Large intestine (tissue), 3 donors: Measurements from ENCODE around the gene ARSD. TPM values are rescaled to one million over a fixed set of nuclear protein-coding genes. Genes with fewer than 3 reads are reported as not detected.
"Not testable (repeated sequence)": the region's sequence is repeated elsewhere in the genome, so short reads cannot be mapped to it uniquely, and the experiment has no call there.

Experiments used
- DNase-seq, 2 donors: peaks; one replicate each; pipeline versions ENCODE4 v3.0.0 to v3.0.0-alpha.2; 2013
- H3K27ac ChIP-seq: one replicate; pipeline ENCODE4 v1.5.1; 2013; ENCODE audit warnings: low read length
- H3K27me3 ChIP-seq: 2 replicates; pipeline ENCODE4 v1.6.1; 2013; ENCODE audit warnings: low read length; ENCODE audit not compliant: control insufficient read depth, insufficient read depth
- H3K36me3 ChIP-seq: 2 replicates; pipeline ENCODE4 v1.6.1; 2013; ENCODE audit warnings: low read length; ENCODE audit not compliant: control insufficient read depth, insufficient read depth
- H3K4me1 ChIP-seq: one replicate; pipeline ENCODE4 v1.6.1; 2013; ENCODE audit warnings: low read length; ENCODE audit not compliant: control insufficient read depth, insufficient read depth
- H3K4me3 ChIP-seq: one replicate; pipeline ENCODE4 v1.5.1; 2013; ENCODE audit warnings: low read length
- H3K9me3 ChIP-seq: one replicate; pipeline ENCODE4 v1.6.1; 2013; ENCODE audit warnings: mild to moderate bottlenecking, low read depth, low read length, moderate library complexity; ENCODE audit not compliant: control insufficient read depth
- WGBS: methylation state at CpG from one replicate; pipeline ENCODE4 v1.1.5; 2013; ENCODE audit warnings: low lambda C conversion rate; ENCODE audit not compliant: insufficient coverage; 5-methylcytosine and 5-hydroxymethylcytosine counted together
- polyA plus RNA-seq: library from polyadenylated mRNA; unstranded; fragments of 120-200 nt; gene quantifications from one replicate; pipeline ENCODE4 v1.2.1, GENCODE V29; 2013

ARSD gene
- polyA plus RNA-seq, 1 donor = 34.1 TPM

GRCh38 chrX:2917767-2918166, 11.4 kb downstream of the ARSD start:
- Histone ChIP-seq H3K27ac (no peak overlapping the region), H3K27me3 (no peaks in the 10 kb centered on the region), H3K36me3 (peaks cover 40% of the 10 kb centered on the region), H3K9me3 (peaks cover 3% of the 10 kb centered on the region), H3K4me1 (peaks cover 3% of the 10 kb centered on the region), H3K4me3 (no peak overlapping the region)
- no peak for DNase-seq
- no CpG with 5 or more reads among the region's 23 CpGs for WGBS

- Histone ChIP-seq H3K9me3 (peaks cover 3% of the 10 kb centered on the region), H3K36me3 (peaks cover 22% of the 10 kb centered on the region), H3K27ac (peak overlapping the region; percentile 46), H3K27me3 (no peaks in the 10 kb centered on the region), H3K4me1 (peaks cover 3% of the 10 kb centered on the region), H3K4me3 (no peak overlapping the region)
- no CpG with 5 or more reads among the region's 3 CpGs for WGBS
- no peak for DNase-seq
Observed at GRCh38 chrX:2913118-2913517, 16.0 kb downstream of the ARSD start.

- Histone ChIP-seq H3K4me1 (peaks cover 3% of the 10 kb centered on the region), H3K27me3 (no peaks in the 10 kb centered on the region), H3K27ac (no peak overlapping the region), H3K9me3 (no peaks in the 10 kb centered on the region), H3K36me3 (peaks cover 13% of the 10 kb centered on the region), H3K4me3 (no peak overlapping the region)
- DNase-seq = no peak
- no CpG with 5 or more reads among the region's 3 CpGs for WGBS
Observed at GRCh38 chrX:2910109-2910508, 19.0 kb downstream of the ARSD start.

GRCh38 chrX:2908125-2908685, 20.9 kb downstream of the ARSD start:
- DNase-seq = no peak
- 100% methylated on average over 1 of the region's 2 CpGs for WGBS
- Histone ChIP-seq H3K9me3 (peaks cover 4% of the 10 kb centered on the region), H3K36me3 (peaks cover 13% of the 10 kb centered on the region), H3K4me1 (no peaks in the 10 kb centered on the region), H3K27me3 (no peaks in the 10 kb centered on the region), H3K27ac (no peak overlapping the region), H3K4me3 (no peak overlapping the region)

- Histone ChIP-seq H3K27ac (no peak overlapping the region), H3K27me3 (no peaks in the 10 kb centered on the region), H3K36me3 (peaks cover 13% of the 10 kb centered on the region), H3K9me3 (peaks cover 8% of the 10 kb centered on the region), H3K4me1 (no peaks in the 10 kb centered on the region), H3K4me3 (no peak overlapping the region)
- no peak for DNase-seq
- no CpG with 5 or more reads among the region's 27 CpGs for WGBS
Observed at GRCh38 chrX:2907295-2907694, 21.8 kb downstream of the ARSD start.

- Histone ChIP-seq H3K27ac (no peak overlapping the region), H3K4me3 (no peak overlapping the region), H3K4me1 (peaks cover 10% of the 10 kb centered on the region), H3K36me3 (peaks cover 8% of the 10 kb centered on the region), H3K9me3 (peaks cover 8% of the 10 kb centered on the region), H3K27me3 (no peaks in the 10 kb centered on the region)
- no peak for DNase-seq
- WGBS = no CpG with 5 or more reads among the region's 2 CpGs
Observed at GRCh38 chrX:2903366-2903765, 25.8 kb downstream of the ARSD start.

GRCh38 chrX:2902841-2903240, 26.3 kb downstream of the ARSD start:
- no CpG with 5 or more reads among the region's 1 CpG for WGBS
- Histone ChIP-seq H3K9me3 (peaks cover 8% of the 10 kb centered on the region), H3K27me3 (no peaks in the 10 kb centered on the region), H3K36me3 (peaks cover 8% of the 10 kb centered on the region), H3K4me3 (no peak overlapping the region), H3K27ac (no peak overlapping the region), H3K4me1 (peaks cover 13% of the 10 kb centered on the region)
- no peak for DNase-seq

- no peak overlapping the region for H3K4me3 ChIP-seq
- H3K9me3 ChIP-seq = peaks cover 8% of the 10 kb centered on the region
- peaks cover 22% of the 10 kb centered on the region for H3K4me1 ChIP-seq
- H3K36me3 ChIP-seq = no peaks in the 10 kb centered on the region
- no peak overlapping the region for H3K27ac ChIP-seq
- no peak for DNase-seq
- no peaks in the 10 kb centered on the region for H3K27me3 ChIP-seq
- WGBS = 100% methylated on average over 3 of the region's 9 CpGs
Observed at GRCh38 chrX:2901367-2902036, 27.6 kb downstream of the ARSD start.

GRCh38 chrX:2898846-2899512, 30.2 kb downstream of the ARSD start:
- no CpG with 5 or more reads among the region's 13 CpGs for WGBS
- Histone ChIP-seq H3K27ac (peak overlapping the region; percentile 96), H3K36me3 (no peaks in the 10 kb centered on the region), H3K9me3 (peaks cover 8% of the 10 kb centered on the region), H3K4me1 (peaks cover 42% of the 10 kb centered on the region), H3K4me3 (peak overlapping the region; percentile 31), H3K27me3 (no peaks in the 10 kb centered on the region)
- DNase-seq = peak; percentile 55 to 72

GRCh38 chrX:2897690-2898623, 31.2 kb downstream of the ARSD start:
- no CpG with 5 or more reads among the region's 22 CpGs for WGBS
- peak overlapping the region; percentile 31 for H3K4me3 ChIP-seq
- H3K27me3 ChIP-seq = not testable (repeated sequence)

More at GRCh38 chrX:2897690-2898623, 31.2 kb downstream of the ARSD start:
- not testable (repeated sequence) for H3K36me3 ChIP-seq, H3K9me3 ChIP-seq
- Histone ChIP-seq H3K27ac (peak overlapping the region; percentile 96), H3K4me1 (peaks cover 48% of the 10 kb centered on the region)
- DNase-seq = peak; percentile 95 to 97
